ENCODE results near the gene OSBPL2. TPM values are rescaled to one million over a fixed set of nuclear protein-coding genes. Genes with fewer than 3 reads are reported as not detected.

OSBPL2 gene
- total and polyA plus RNA-seq, 2 donors (not counting 3 experiments of a cell fraction or from before 2014, with no cell fraction given): 13.1 to 33.0 TPM

GRCh38 chr20:62229667-62230066 is 8.7 kb upstream of the OSBPL2 start:
- no peak overlapping the region for H3K4me2 ChIP-seq (ENCODE audit: insufficient read depth, low read length)

More at GRCh38 chr20:62229667-62230066, 8.7 kb upstream of the OSBPL2 start:
- no peaks in the 10 kb centered on the region for H3K9me1 ChIP-seq (replicated peaks; ENCODE audit: control insufficient read depth, extremely low read depth, insufficient read depth, low read length)
- DNase-seq (ENCODE audit: low read depth, low spot score) (no peak), FAIRE-seq (no peak)
- H3K36me3 ChIP-seq (ENCODE audit: control insufficient read depth in 2 of 2, extremely low read depth in 1 of 2, insufficient read depth in 2 of 2, low read length in 2 of 2): no peaks in the 10 kb centered on the region
- no peak overlapping the region for H3K27ac ChIP-seq (ENCODE audit: insufficient read depth, low read depth, low read length)
- no TSS peak for BruUV-seq (replicated peaks)
- no peak overlapping the region for H3K9ac ChIP-seq (replicated peaks; ENCODE audit: extremely low read depth, insufficient read depth, low read length)
- ChIA-PET CTCF (no interaction called here), POLR2A (no interaction called here)
- no peak overlapping the region for H2AFZ ChIP-seq (ENCODE audit: low read depth, low read length)
- no peaks in the 10 kb centered on the region for H4K20me1 ChIP-seq (replicated peaks; ENCODE audit: control insufficient read depth, extremely low read depth, insufficient read depth, low read length)
- no peak for TF ChIP-seq GATA2 (IDR thresholded peaks at IDR 0.05; ENCODE audit: insufficient read depth, insufficient read length, low read depth, low read length)
- TF ChIP-seq POLR2A (IDR thresholded peaks at IDR 0.05; ENCODE audit: low read depth, low read length): no peak
- TF ChIP-seq POLR2AphosphoS5 (IDR thresholded peaks at IDR 0.05; ENCODE audit: insufficient read depth, low read depth, low read length): no peak
- TF ChIP-seq JUN (IDR thresholded peaks at IDR 0.05; ENCODE audit: borderline replicate concordance, insufficient read depth, insufficient read length, low read depth): no peak
- TF ChIP-seq MYC (IDR thresholded peaks at IDR 0.05; ENCODE audit: low read depth, low read length): no peak
- TF ChIP-seq FOS (IDR thresholded peaks at IDR 0.05; ENCODE audit: borderline replicate concordance, insufficient read depth, low read length): no peak
- TF ChIP-seq MAX (IDR thresholded peaks at IDR 0.05; ENCODE audit: insufficient read depth, insufficient read length): no peak
- TF ChIP-seq CTCF (IDR thresholded peaks at IDR 0.05; ENCODE audit: extremely low read depth in 1 of 2, insufficient read depth in 1 of 2, low read depth in 1 of 2, low read length in 2 of 2): no peak
- TF ChIP-seq EZH2 (IDR thresholded peaks at IDR 0.05; ENCODE audit: borderline replicate concordance, low read depth, low read length, severe bottlenecking): no peak
- no peaks in the 10 kb centered on the region for H3K4me1 ChIP-seq (ENCODE audit: control insufficient read depth, extremely low read depth, insufficient read depth, low read length)
- H3K9me3 ChIP-seq (replicated peaks; ENCODE audit: control insufficient read depth, insufficient read depth, low read length): no peaks in the 10 kb centered on the region
- H3K27me3 ChIP-seq (ENCODE audit: control insufficient read depth in 2 of 2, insufficient read depth in 2 of 2, low read length in 2 of 2): no peaks in the 10 kb centered on the region
- H3K4me3 ChIP-seq (replicated peaks in 1 of 3; ENCODE audit: insufficient read depth in 1 of 3, low read depth in 1 of 3, low read length in 3 of 3): no peak overlapping the region
- intact Hi-C loops (cut with micrococcal nuclease): no loop called here
- H3K79me2 ChIP-seq (ENCODE audit: control insufficient read depth, insufficient read depth, low read length): no peaks in the 10 kb centered on the region
- dilution Hi-C loops (cut with MboI; ENCODE audit: extremely low pct_ligation_motif_present, low sequenced_read_pairs): no loop called here

Data from endothelial cell of umbilical vein (primary cell).